HG02885 (cell line): ENCODE results near the gene FBLN7.
"Not testable (repeated sequence)": the region's sequence is repeated elsewhere in the genome, so short reads cannot be mapped to it uniquely, and the experiment has no call there.

Experiments
- ATAC-seq: cut with Tn5 transposase; IDR thresholded peaks from one replicate; pipeline ENCODE4 v1.9.1; 2021; ENCODE audit warnings: mild to moderate bottlenecking; ENCODE audit not compliant: unreplicated experiment, poor library complexity

FBLN7 gene

GRCh38 chr2:112138159-112139032, at the start of gene FBLN7:
Gene FBLN7 (plus strand): TSS chr2:112138385. CDS start chr2:112138656, 271 bp downstream.
- no peak for ATAC-seq

- ATAC-seq = no peak
Measured at GRCh38 chr2:112089375-112089774, 48.8 kb upstream of the FBLN7 start.

- no peak for ATAC-seq
Measured at GRCh38 chr2:112092286-112093041, 45.7 kb upstream of the FBLN7 start.

- no peak for ATAC-seq
Measured at GRCh38 chr2:112093216-112093615, 45.0 kb upstream of the FBLN7 start.

GRCh38 chr2:112095681-112096080, 42.5 kb upstream of the FBLN7 start:
- no peak for ATAC-seq

GRCh38 chr2:112096098-112096497, 42.1 kb upstream of the FBLN7 start:
- ATAC-seq = no peak

- no peak for ATAC-seq
Measured at GRCh38 chr2:112108178-112108832, 29.9 kb upstream of the FBLN7 start.

- ATAC-seq = no peak
Measured at GRCh38 chr2:112109278-112109677, 28.9 kb upstream of the FBLN7 start.

- ATAC-seq = no peak
Measured at GRCh38 chr2:112110966-112111365, 27.2 kb upstream of the FBLN7 start.

- ATAC-seq = not testable (repeated sequence)
Measured at GRCh38 chr2:112113354-112113753, 24.8 kb upstream of the FBLN7 start.

GRCh38 chr2:112118148-112118547, 20.0 kb upstream of the FBLN7 start:
- ATAC-seq = no peak

- no peak for ATAC-seq
Measured at GRCh38 chr2:112121682-112122254, 16.4 kb upstream of the FBLN7 start.

GRCh38 chr2:112129060-112129459, 9.1 kb upstream of the FBLN7 start:
- no peak for ATAC-seq

GRCh38 chr2:112133344-112133743, 4.8 kb upstream of the FBLN7 start:
- no peak for ATAC-seq

GRCh38 chr2:112134120-112134519, 4.1 kb upstream of the FBLN7 start:
- no peak for ATAC-seq

- no peak for ATAC-seq
Measured at GRCh38 chr2:112136096-112136495, 2.1 kb upstream of the FBLN7 start.

- no peak for ATAC-seq
Measured at GRCh38 chr2:112137516-112138158, 548 bp upstream of the FBLN7 start.

GRCh38 chr2:112139033-112139614, 939 bp downstream of the FBLN7 start:
- not testable (repeated sequence) for ATAC-seq

- ATAC-seq = not testable (repeated sequence)
Measured at GRCh38 chr2:112139661-112140204, 1.5 kb downstream of the FBLN7 start.
